Measurements from ENCODE around the gene MEGF11. TPM values are rescaled to one million over a fixed set of nuclear protein-coding genes. Genes with fewer than 3 reads are reported as not detected.

Gene MEGF11
- total RNA-seq, 1 experiment from 2014 or later = 0.37 TPM

GRCh38 chr15:66120422-66120821 is 133.1 kb downstream of the MEGF11 start:
- DNase-seq (ENCODE audit: low read depth, low spot score) = no peak
- in situ Hi-C loops (cut with HindIII; ENCODE audit: low pct_unique_long_range_greater_than_20kb, low sequenced_read_pairs) = no loop called here

GRCh38 chr15:66117841-66118240 is 135.7 kb downstream of the MEGF11 start:
- no peak for DNase-seq (ENCODE audit: low read depth, low spot score)
- in situ Hi-C loops (cut with HindIII; ENCODE audit: low pct_unique_long_range_greater_than_20kb, low sequenced_read_pairs) = no loop called here

GRCh38 chr15:66115568-66116206 is 137.9 kb downstream of the MEGF11 start:
- in situ Hi-C loops (cut with HindIII; ENCODE audit: low pct_unique_long_range_greater_than_20kb, low sequenced_read_pairs) = no loop called here
- no peak for DNase-seq (ENCODE audit: low read depth, low spot score)

DNA sequence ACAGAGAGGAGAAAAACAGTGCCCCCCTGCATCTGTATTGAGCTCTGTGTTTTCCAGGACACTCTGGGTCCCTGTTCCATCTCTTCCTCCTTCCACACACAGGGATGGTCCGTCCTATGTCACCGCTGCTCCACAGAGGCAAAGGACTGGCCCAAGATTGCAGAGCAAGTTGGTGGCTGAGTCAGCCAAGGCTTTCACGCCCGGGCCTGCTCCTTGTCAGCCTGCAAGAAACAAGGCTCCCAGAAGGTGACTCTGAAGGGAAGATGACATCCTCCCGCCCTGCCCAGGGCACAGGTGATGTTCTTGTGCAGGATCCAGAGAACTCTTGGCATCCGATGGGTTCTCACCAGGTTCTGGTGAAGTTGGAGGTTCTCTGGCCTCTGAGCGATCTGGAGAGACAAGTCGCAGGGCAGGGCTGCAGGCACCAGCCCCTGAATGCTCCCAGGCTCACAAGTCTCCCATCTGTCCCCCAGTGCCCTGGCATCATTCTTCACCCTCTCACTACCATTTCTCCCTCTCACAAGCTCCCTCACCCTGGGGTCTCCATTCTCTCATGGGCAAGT is 138.6 kb downstream of the MEGF11 start:
- no peak for DNase-seq (ENCODE audit: low read depth, low spot score)
- in situ Hi-C loops (cut with HindIII; ENCODE audit: low pct_unique_long_range_greater_than_20kb, low sequenced_read_pairs) = no loop called here

DNA sequence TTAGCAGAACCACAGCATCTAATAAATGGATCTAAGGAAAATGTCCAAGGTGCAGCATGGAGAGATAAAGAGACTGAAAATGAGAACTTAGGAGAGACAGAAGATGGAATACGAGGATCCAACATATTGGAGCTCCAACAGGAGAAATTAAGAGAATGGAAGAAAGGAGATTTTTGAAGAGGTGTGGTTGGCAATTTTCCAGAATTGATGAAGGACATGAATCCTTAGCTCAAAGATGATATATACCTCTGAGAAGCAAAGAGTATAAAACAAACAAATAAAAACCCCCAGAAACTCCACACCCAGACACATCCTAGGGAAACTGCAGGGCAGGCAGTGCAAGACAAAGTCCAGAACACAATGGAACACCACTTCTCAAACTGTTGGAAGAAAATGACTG is 141.2 kb downstream of the MEGF11 start:
- DNase-seq (ENCODE audit: low read depth, low spot score) = no peak
- in situ Hi-C loops (cut with HindIII; ENCODE audit: low pct_unique_long_range_greater_than_20kb, low sequenced_read_pairs) = no loop called here

- no peak for DNase-seq (ENCODE audit: low read depth, low spot score)
- in situ Hi-C loops (cut with HindIII; ENCODE audit: low pct_unique_long_range_greater_than_20kb, low sequenced_read_pairs) = no loop called here
Measured at GRCh38 chr15:66111363-66111762, 142.2 kb downstream of the MEGF11 start.

DNA sequence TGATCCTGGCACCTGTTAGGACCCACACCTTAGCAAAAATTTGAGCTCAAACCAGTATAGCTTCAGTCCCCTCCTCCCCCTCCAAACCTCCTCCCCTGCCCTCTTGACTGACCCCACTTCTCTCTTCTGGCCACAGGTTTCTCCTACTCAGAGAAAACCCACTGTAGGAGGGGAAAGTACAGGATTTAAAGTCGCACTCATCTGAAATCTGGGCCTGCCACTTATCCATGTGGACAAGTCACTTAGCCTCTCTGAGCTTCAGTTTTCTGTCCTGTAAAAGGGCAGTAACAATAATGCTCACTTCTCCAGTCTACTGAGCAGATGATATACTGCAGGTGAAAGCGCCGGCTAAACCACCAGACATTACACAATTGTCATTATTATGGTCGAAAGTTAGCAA is 142.7 kb downstream of the MEGF11 start:
- DNase-seq (ENCODE audit: low read depth, low spot score) = no peak
- in situ Hi-C loops (cut with HindIII; ENCODE audit: low pct_unique_long_range_greater_than_20kb, low sequenced_read_pairs) = no loop called here

DNA sequence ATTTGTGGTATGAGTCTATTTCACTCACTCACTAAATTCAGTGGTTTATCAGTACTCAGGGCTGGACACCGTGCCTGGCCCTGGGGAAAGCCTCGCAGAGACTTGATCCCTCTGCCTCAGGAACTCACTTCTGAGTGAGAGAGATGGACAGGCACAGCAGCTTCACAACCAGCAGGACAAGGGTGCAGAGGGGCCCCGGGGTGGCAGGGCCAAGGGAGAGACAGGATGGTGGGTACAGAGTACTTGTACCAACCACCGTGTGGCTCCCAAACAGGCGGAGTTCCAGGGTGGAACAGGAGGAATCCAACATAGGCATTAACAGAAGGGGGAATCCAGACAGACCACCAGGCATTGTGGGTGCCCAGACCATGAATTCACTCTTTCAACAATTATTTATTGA is 143.7 kb downstream of the MEGF11 start:
- no peak for DNase-seq (ENCODE audit: low read depth, low spot score)
- in situ Hi-C loops (cut with HindIII; ENCODE audit: low pct_unique_long_range_greater_than_20kb, low sequenced_read_pairs) = no loop called here

DNA sequence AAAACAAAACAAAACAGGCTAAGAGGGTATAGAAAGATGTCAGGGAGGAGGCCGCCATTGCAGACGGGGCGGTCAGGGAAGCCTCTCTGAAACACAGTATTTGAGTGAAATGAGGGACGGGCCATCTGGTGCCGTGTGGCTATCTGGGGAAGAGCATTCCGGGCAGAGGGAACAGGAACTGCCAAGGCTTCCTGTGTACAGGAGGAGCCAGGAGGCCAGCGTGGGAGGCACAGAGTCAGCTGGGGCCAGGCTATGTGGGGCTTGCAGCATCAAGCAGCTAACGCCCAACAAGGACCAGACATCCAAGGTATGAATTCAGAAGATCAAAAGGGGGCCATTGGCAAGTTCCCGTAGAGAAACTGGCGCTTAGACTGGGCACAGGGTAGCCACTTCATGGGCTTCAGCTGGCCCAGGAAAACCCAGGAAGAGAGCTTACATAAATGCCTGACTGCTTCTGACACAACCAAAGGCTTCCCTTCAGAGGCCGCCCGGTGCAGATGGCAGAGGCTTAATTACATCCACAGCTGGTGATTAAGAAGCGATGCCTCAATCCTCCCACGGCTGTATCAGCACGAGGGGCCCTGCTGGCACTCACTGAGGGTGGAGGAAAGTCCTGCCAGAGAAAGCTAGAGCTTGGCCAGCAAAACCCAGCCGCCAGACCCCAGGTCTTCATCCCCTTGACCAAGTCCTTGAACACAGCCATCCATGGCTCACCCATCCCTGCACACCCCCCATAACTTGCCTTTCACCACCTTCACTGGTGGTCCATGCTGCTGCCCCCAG is 144.9 kb downstream of the MEGF11 start:
- no peak for DNase-seq (ENCODE audit: low read depth, low spot score)
- in situ Hi-C loops (cut with HindIII; ENCODE audit: low pct_unique_long_range_greater_than_20kb, low sequenced_read_pairs) = no loop called here

DNA sequence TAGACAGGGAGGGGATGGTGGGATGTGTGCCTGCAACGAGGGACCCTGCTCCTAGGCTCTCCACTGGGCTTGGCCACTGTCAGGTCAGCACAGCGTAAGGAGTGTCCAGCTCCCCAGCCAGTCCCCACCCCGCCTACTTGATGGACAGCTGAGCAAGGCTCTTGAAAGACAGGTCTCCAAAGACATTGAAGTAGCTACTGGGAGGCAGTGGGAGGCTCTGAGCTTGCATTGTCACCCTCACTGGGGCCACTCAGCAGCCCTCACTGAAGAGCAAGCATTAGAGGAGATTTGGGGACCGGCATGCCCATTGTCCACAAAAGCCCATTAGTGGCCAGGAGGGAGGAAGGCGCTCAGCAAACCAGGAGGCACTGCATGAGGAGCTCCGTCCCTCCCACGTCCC is 146.5 kb downstream of the MEGF11 start:
- DNase-seq (ENCODE audit: low read depth, low spot score) = no peak
- in situ Hi-C loops (cut with HindIII; ENCODE audit: low pct_unique_long_range_greater_than_20kb, low sequenced_read_pairs) = no loop called here

DNA sequence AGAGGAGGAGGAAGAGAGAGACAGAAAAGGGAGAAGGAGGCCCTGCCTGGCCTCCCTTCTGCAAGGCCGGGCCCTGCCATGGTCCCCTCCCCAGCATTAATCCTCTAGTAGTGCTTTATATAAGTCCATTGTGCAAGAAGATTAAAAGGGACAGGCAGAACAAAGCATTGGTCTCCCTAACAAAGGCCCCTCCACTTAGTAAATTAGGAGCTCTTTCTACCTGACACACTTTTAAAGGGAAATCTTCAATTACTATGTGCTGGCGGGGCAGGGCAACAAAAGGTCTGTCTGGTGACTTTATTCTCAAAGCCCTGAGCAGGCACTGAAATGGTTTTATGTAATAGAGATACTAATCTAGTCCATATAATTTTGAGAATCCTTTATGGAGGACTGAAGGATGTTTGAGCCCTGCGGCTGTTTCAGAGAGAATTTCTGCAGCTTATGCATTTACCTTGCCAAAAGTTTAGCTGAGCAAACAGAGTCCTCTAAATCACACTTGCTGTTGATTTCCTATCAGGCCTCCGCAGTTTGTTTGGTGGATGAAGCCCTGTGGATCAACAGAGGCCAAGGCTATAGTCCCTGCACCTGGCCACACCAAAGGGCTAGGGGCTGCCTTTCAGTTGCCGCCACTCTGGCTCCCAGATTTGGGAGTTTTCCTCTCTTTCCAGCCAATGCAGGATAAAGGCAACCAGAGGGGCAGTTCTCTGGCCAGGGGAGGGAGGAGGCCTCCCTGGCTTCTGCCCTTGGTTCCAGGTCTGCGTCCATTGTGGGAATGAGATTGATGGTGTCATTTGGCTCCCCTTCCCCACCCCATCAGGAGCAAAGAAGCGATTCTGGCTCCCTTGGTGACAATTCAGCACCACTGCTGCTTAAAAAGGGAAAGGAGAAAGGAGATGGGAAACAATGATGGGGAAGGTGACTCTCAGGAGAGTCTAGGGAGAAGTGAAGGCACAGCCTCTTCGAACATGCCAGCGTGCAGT is 148.0 kb downstream of the MEGF11 start:
- no peak for DNase-seq (ENCODE audit: low read depth, low spot score)
- in situ Hi-C loops (cut with HindIII; ENCODE audit: low pct_unique_long_range_greater_than_20kb, low sequenced_read_pairs) = no loop called here

GRCh38 chr15:66103293-66103590 is 150.3 kb downstream of the MEGF11 start:
- no peak for DNase-seq (ENCODE audit: low read depth, low spot score)
- in situ Hi-C loops (cut with HindIII; ENCODE audit: low pct_unique_long_range_greater_than_20kb, low sequenced_read_pairs) = no loop called here

DNA sequence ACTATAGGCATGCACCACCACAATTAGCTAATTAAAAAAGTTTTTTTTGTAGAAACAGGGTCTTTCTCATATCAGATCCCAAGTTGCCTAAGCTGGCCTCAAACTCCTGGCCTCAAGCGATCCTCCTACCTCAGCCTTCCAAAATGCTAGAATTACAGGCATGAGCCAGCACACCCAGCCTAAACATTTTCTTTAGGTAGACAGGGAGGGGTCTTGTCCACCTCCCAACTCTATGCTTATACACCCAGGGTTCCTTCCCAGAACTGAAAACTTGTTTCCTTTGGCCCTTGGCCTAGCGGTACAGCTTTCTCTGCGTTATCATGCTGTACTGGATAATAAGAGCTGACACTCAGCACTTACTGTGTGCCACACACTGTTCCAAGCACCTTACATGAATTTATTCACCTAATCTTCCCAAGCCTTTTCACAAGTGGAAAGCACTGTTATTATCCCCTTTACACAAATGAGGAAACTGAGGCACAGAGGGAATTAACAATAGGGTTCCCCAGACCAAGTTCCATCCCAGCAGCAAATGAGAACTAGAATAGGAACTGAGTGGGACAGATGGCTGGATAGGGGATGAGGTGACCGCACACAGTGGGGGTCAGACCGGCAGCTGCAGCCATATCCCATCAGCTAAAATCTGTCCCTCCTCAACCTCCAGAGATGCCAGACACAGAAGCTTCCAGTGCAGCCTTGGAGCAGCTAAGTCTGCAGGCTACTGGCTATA is 150.8 kb downstream of the MEGF11 start:
- DNase-seq (ENCODE audit: low read depth, low spot score) = no peak
- in situ Hi-C loops (cut with HindIII; ENCODE audit: low pct_unique_long_range_greater_than_20kb, low sequenced_read_pairs) = no loop called here

GRCh38 chr15:66101715-66102395 is 151.7 kb downstream of the MEGF11 start:
- no peak for DNase-seq (ENCODE audit: low read depth, low spot score)
- in situ Hi-C loops (cut with HindIII; ENCODE audit: low pct_unique_long_range_greater_than_20kb, low sequenced_read_pairs) = no loop called here

DNA sequence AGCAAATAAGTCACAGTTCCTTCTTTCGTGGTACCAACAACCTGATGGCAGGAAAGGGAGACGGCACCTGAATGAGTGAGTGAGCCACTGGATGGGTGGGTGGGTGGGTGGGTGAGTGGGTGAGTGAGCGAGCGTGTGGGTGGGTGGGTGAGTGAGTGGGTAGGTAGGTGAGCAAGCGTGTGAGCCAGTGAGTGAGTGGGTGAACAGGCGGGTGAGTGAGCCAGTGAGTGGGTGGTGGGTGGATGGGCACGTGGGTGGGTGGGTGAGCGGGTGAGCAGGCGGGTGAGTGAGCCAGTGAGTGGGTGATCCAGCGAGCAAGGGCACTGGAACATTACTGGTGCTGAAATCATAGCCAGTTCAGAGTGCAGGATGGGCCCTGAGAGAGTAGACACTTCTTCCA is 152.8 kb downstream of the MEGF11 start:
- in situ Hi-C loops (cut with HindIII; ENCODE audit: low pct_unique_long_range_greater_than_20kb, low sequenced_read_pairs) = no loop called here
- no peak for DNase-seq (ENCODE audit: low read depth, low spot score)

- DNase-seq (ENCODE audit: low read depth, low spot score) = no peak
- in situ Hi-C loops (cut with HindIII; ENCODE audit: low pct_unique_long_range_greater_than_20kb, low sequenced_read_pairs) = no loop called here
Measured at GRCh38 chr15:66099950-66100671, 153.4 kb downstream of the MEGF11 start.

DNA sequence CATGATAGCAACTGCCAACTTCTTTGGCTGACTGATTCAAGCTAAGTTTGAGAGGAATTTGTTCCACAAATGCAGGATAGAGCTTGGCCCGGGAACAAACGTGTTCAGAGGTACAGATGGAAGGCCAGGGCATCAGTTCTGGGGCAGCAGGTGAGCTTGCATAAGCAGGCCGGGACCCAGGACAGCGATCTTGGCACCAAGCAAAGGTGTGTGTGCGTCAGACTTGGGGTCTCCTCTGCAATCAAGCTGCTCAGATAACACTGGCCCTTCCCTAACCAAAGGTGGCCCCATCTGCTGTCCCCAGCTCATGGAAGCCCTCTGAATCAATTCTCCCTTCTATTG is 155.6 kb downstream of the MEGF11 start:
- no peak for DNase-seq (ENCODE audit: low read depth, low spot score)
- in situ Hi-C loops (cut with HindIII; ENCODE audit: low pct_unique_long_range_greater_than_20kb, low sequenced_read_pairs) = no loop called here

All from SK-MEL-5 (cell line).